Neural cell (in vitro differentiated cells): ENCODE data around the gene CYB5B.

ENCODE experiments used
- CTCF ChIP-seq: fragments of 450-650 bp; IDR thresholded peaks from 2 replicates; pipeline ENCODE4 v1.5.1; 2014; ENCODE audit warnings: antibody characterized with exemption, mild to moderate bottlenecking, moderate library complexity; ENCODE audit not compliant: poor library complexity, severe bottlenecking
- EP300 ChIP-seq: fragments of 450-650 bp; conservative IDR thresholded peaks from 2 replicates; pipeline ENCODE4 v1.6.1; 2014; ENCODE audit warnings: antibody characterized with exemption, mild to moderate bottlenecking, moderate library complexity; ENCODE audit not compliant: poor library complexity, severe bottlenecking
- EZH2 ChIP-seq: fragments of 200-600, 300-800 bp; shearing (Covaris generic), sonication (generic); IDR thresholded peaks from 2 replicates; pipeline ENCODE4 v1.6.1; 2014; ENCODE audit warnings: antibody characterized with exemption, low read length, borderline replicate concordance, mild to moderate bottlenecking; ENCODE audit not compliant: insufficient read depth, poor library complexity, severe bottlenecking
- MXI1 ChIP-seq: fragments of 450-650 bp; conservative IDR thresholded peaks from 2 replicates; pipeline ENCODE4 v1.6.1; 2014; ENCODE audit warnings: antibody characterized with exemption, mild to moderate bottlenecking; ENCODE audit not compliant: poor library complexity, severe bottlenecking
- POLR2AphosphoS5 ChIP-seq: IDR thresholded peaks from 2 replicates; pipeline ENCODE4 v1.6.1; 2012
- RAD21 ChIP-seq: fragments of 450-650 bp; conservative IDR thresholded peaks from 2 replicates; pipeline ENCODE4 v1.6.1; 2014; ENCODE audit warnings: antibody characterized with exemption, mild to moderate bottlenecking, moderate library complexity
- REST ChIP-seq: IDR thresholded peaks from 2 replicates; pipeline ENCODE4 v1.6.1; 2012; ENCODE audit warnings: borderline replicate concordance
- TAF1 ChIP-seq: IDR thresholded peaks from 2 replicates; pipeline ENCODE4 v1.6.1; 2012; ENCODE audit warnings: low read depth

GRCh38 chr16:69500496-69500895 is 76.1 kb downstream of the CYB5B start:
- TF ChIP-seq CTCF (no peak), POLR2AphosphoS5 (no peak), REST (no peak), RAD21 (no peak), TAF1 (no peak), EP300 (no peak), MXI1 (no peak), EZH2 (no peak)
